Activated CD4-positive, alpha-beta T cell treated with anti-CD3 and anti-CD28 coated beads, Interleukin-2, amount 50 U/mL, for 24 hours (primary cell): ENCODE results near the gene GABRR3.

Experiments
- DNase-seq, 2 donors: peaks; one replicate each; pipeline ENCODE4 v3.0.0-alpha.2; 2020; ENCODE audit warnings: low read depth in 1 of 2, low spot score in 1 of 2

Gene GABRR3

DNA sequence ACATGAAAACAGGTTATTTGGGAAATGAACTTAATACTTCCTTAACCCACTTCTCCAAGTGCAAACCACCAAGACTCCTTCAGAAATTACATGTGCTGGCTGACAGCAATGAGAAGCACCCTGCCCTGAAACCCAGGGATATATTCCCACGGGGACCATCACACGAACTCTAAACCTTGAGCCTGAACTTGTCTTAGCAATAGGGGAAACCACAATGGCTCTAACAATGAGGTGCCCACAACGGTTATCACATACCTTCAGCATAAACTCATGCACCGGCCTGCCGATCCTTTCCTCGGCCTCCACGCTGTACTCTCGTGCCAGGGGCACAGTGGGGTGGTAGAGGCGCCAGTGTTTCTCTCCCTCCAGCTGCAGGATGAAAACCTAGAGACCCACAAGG lies 76.3 kb downstream of the GABRR3 start:
- DNase-seq: no peak

DNA sequence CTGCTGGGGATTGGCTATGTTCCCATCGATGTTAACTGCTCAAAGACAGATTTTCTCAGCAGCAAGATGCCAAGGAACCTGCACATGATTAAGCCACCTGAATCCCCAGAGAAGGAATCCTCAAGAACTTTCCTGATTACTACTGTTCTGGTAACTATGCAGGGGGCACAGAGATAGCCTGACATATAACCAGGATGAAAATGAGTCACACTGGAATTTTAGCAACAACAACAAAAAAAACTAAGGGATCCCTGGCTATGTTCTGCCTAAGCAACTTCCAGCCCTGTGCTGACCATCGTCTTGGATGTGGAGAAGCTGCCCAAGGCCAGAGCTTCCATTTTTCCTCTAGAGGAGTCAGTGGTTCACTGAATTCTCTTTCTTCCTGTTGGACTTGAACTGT lies 76.7 kb downstream of the GABRR3 start:
- no peak for DNase-seq

DNA sequence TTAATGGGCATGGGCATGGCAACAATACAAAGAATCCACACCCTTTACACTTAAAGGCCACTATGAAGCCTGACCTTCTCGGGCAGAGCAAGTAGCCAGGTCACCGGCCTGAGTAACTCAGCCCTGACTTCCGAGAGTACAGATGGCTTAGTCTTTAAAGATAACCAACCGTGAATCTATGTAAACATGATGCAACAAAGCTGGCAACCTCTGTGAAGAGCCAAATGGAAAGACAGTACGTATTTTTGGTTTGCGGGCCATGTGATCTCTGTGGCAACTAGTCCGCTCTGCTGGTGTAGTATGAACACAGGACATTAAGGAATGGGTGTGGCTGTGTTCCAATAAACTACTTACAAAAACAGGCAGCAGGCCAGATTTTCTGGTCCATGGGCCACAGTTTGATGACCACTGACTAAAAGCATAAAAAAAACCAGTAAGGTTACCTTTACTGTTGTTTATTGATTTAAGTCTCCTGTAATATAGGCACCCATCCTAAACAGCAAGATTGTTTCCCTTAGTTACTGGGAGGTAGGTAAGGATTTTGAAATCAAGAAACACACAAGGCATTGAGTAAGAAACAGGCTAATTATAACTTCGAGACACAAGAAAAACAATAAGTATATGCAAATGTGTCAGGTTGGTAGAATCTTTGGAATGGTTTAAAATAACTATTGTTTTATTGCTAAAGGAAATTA lies 77.4 kb downstream of the GABRR3 start:
- no peak for DNase-seq

- DNase-seq: no peak
Observed at GRCh38 chr3:97956051-97956450, 79.1 kb downstream of the GABRR3 start.

DNA sequence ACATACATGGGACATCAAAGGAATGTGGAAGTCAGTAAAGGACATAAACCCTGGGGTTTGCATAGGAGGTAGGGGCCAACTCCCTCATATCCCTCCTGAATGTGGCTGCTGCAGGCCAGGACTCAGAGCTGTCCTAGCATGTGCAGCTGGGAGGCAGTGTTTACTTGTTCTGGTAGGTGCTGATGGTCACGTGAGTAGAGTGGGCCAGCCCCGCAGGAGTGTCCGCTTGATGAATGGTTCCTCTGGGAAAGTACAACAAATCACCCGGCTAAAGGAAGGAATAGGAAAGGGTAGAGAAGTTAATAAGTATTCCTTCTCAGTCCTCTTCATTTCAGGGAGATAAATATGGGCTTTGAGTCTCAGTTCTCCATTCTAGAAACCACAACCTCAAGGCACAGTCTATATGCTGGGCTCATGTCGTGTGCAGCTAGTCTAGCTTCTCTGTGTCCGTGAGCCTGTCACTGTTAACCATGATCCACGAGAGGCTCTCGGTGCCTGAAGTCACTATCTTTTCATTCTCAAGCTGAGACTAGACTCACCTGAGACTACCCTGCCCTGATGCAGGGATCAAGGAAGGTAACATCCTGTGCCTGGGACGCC lies 80.8 kb downstream of the GABRR3 start:
- DNase-seq: no peak

DNA sequence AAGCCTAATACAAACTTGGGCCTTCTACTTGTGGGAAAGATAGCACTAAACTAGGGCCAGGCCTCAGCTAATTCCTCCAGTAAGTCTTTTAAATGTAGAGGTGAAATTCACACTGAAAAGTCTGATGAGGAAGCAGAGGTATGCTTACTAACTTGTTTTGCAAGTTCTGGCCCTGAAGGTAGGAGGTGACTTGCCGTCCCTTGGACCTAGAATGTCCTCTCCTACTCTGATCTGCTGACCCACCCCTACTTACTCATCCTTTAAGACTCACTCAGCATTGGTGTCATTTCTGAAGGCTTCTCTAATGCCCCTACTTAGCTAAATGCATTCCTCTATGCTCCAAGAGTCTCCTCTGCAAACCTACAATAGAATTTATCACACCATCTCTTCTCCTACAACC lies 82.2 kb downstream of the GABRR3 start:
- DNase-seq: no peak

GRCh38 chr3:97952280-97952679 lies 82.8 kb downstream of the GABRR3 start:
- DNase-seq: no peak

- no peak for DNase-seq
Observed at GRCh38 chr3:97950360-97950759, 84.8 kb downstream of the GABRR3 start.

DNA sequence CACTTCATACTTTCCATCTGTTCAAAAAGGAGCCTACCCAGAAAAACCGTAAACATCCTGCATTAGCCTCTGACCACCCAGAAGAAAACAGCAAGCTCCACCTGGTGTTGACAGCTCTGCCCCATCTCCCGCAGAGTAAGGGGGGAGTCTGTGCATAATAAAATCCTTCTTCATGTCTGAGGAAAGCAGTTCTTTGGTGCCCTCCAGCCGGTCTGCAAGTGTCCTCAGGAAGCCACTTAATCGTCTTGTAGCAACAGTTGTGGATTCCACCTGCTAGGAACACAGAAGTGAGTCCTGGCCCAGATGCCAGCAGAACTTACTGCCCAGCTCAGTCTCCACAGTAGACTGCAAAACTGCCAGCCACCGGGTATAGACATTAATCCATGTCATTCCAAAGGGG lies 85.4 kb downstream of the GABRR3 start:
- no peak for DNase-seq

DNA sequence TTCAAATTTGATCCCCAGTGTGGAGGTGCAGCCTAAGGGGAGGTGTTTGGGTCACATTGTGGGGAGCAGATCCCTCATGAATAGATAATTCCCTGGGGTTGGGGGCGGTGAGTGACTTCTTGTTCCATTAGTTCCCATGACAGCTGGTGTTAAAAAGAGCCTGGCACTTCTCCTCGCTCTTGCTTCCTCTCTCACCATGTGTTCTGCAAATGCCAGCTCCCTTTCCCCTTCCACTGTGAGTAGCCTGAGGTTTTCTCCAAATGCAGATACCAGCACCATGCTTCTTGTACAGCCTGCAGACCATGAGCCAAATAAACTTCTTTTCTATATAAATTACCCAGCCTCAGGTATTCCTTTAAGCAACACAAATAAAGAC lies 86.0 kb downstream of the GABRR3 start:
- DNase-seq: no peak

- no peak for DNase-seq
Observed at GRCh38 chr3:97948351-97949109, 86.6 kb downstream of the GABRR3 start.

GRCh38 chr3:97942801-97943546 lies 92.1 kb downstream of the GABRR3 start:
- DNase-seq: no peak

DNA sequence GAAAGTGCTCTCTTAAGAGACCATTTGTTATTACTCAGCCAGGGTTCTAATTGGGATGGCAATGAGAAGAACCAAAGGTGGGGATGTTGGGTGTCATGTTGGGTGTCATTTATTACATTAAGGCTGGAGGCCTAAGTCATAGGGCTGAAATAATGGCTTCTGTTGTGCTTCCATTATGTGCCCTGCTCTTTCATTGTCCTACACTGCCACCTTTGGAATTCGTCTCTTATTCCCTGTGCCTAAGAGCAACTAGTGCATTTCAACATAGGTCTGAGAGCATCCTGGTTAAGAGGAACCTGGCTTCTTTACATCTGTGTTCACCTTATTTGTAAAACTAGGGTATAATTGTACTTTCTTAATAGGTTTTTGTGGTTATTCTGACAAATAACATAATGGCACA lies 95.1 kb downstream of the GABRR3 start:
- no peak for DNase-seq

DNA sequence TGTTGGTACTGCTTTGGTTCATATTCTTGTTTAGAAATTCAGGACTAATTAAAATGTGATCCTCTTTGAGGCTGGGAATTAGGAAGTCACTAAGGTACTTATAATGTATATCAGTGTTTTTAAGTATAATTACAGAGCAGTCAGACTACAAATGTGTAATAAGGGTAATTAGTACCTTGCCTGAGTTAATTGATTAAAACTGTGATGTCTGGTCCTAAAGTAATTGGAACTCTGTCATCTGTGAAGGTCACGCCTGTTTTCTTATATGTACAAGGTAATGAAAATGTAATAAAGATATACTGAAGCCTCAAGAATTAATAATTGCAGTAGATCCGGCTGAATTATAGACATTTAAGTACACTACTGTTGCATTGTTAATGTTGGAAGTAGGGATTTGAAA lies 95.7 kb downstream of the GABRR3 start:
- no peak for DNase-seq

DNA sequence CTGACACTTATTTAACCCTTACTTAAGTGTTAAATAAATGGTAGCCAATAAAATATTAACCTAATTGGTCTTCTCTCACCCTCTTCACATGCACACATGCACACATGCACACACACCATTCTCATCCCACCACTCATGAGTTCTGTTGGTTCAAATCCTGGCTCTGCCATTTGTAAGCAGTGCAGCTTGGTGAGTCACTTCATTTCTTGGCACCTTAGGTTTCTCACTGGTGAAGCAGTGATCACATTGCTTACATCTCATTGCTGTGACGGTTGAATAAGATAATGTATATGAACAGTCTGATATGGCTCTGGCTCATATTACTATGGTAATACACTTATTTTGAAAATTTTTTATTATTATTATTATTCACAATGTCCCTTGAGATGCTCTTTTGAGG lies 96.7 kb downstream of the GABRR3 start:
- no peak for DNase-seq

GRCh38 chr3:97937205-97937604 lies 97.9 kb downstream of the GABRR3 start:
- no peak for DNase-seq

GRCh38 chr3:97935842-97936241 lies 99.3 kb downstream of the GABRR3 start:
- DNase-seq: no peak
